ENCODE measurements around the gene KRTAP4-11.
"Not testable (repeated sequence)": the region's sequence is repeated elsewhere in the genome, so short reads cannot be mapped to it uniquely, and the experiment has no call there.

DNA sequence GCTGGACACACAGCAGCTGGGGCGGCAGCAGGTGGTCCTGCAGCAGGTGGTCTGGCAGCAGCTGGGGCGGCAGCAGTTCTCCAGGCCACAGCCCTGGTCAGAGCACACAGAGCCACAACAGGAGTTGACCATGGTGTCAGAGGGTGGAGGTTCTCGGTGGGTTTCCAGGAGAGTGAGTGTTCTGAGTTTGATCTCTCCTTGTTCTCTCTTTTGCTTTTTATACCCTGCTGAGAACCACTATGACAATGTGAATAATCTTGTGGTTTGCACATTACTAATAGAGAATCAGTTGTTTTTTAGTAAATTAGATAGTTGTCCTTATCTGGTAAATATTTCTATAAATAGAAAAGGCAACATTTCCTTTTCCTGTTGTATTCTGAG, 5.8 kb upstream of the KRTAP4-11 start, which contains the start of gene KRTAP4-12:
- not testable (repeated sequence) for TF ChIP-seq POLR2A (IDR thresholded peaks at IDR 0.05; ENCODE audit: extremely low read depth, insufficient read length); MYC (IDR thresholded peaks at IDR 0.05; ENCODE audit: low read depth, low read length)
- TF ChIP-seq, protein P1, sequence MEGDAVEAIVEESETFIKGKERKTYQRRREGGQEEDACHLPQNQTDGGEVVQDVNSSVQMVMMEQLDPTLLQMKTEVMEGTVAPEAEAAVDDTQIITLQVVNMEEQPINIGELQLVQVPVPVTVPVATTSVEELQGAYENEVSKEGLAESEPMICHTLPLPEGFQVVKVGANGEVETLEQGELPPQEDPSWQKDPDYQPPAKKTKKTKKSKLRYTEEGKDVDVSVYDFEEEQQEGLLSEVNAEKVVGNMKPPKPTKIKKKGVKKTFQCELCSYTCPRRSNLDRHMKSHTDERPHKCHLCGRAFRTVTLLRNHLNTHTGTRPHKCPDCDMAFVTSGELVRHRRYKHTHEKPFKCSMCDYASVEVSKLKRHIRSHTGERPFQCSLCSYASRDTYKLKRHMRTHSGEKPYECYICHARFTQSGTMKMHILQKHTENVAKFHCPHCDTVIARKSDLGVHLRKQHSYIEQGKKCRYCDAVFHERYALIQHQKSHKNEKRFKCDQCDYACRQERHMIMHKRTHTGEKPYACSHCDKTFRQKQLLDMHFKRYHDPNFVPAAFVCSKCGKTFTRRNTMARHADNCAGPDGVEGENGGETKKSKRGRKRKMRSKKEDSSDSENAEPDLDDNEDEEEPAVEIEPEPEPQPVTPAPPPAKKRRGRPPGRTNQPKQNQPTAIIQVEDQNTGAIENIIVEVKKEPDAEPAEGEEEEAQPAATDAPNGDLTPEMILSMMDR (IDR thresholded peaks at IDR 0.05; ENCODE audit: low read depth, low read length) = not testable (repeated sequence)
- TF ChIP-seq, protein P2, sequence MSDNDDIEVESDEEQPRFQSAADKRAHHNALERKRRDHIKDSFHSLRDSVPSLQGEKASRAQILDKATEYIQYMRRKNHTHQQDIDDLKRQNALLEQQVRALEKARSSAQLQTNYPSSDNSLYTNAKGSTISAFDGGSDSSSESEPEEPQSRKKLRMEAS (IDR thresholded peaks at IDR 0.05; ENCODE audit: low read depth, low read length) = not testable (repeated sequence)
